Calu3 (cell line): ENCODE measurements around the gene DHRS12. TPM values are rescaled to one million over a fixed set of nuclear protein-coding genes. Genes with fewer than 3 reads are reported as not detected.

Source experiments
- BruUV-seq: library from RNA; stranded (reverse); fragments of 400-500 nt; replicated peaks from 2 replicates; lab custom pipeline; 2021; lab: Mats Ljungman, UMichigan
- CTCF ChIA-PET: fragments of 300-600 bp; sonication (Branson Sonifier 250); formaldehyde crosslinking; loops from one replicate; lab custom pipeline; 2022; ENCODE audit warnings: antibody characterized with exemption; lab: Charles Lee
- DNase-seq: peaks from one replicate; pipeline ENCODE4 v3.0.0; 2022
- H3K27ac Mint-ChIP-seq: one replicate; pipeline ENCODE4 v1.8.0; 2022; ENCODE audit warnings: mixed read lengths; ENCODE audit not compliant: unreplicated experiment
- H3K27me3 Mint-ChIP-seq: one replicate; pipeline ENCODE4 v1.8.0; 2022; ENCODE audit warnings: mixed read lengths; ENCODE audit not compliant: unreplicated experiment
- H3K36me3 Mint-ChIP-seq: one replicate; pipeline ENCODE4 v1.8.0; 2022; ENCODE audit warnings: mild to moderate bottlenecking, moderate library complexity, mixed read lengths; ENCODE audit not compliant: insufficient read depth, unreplicated experiment
- H3K4me1 Mint-ChIP-seq: one replicate; pipeline ENCODE4 v1.8.0; 2022; ENCODE audit warnings: mild to moderate bottlenecking, low read depth, mixed read lengths; ENCODE audit not compliant: unreplicated experiment
- H3K4me3 Mint-ChIP-seq: one replicate; pipeline ENCODE4 v1.8.0; 2022; ENCODE audit warnings: mild to moderate bottlenecking, low read depth, moderate library complexity, mixed read lengths; ENCODE audit not compliant: unreplicated experiment
- H3K9me3 Mint-ChIP-seq: one replicate; pipeline ENCODE4 v1.8.0; 2022; ENCODE audit warnings: low read depth, mixed read lengths; ENCODE audit not compliant: unreplicated experiment
- CTCF ChIP-seq: fragments of 200-600 bp; IDR thresholded peaks from one replicate; pipeline ENCODE4 v1.8.0; 2022; ENCODE audit warnings: antibody characterized with exemption; ENCODE audit not compliant: unreplicated experiment
- intact Hi-C: fragments of 100-400 bp; cut with micrococcal nuclease; formaldehyde crosslinking; loops from one replicate; pipeline ENCODE4 v1.10.0; 2022; ENCODE audit not compliant: unreplicated experiment
- total RNA-seq: library from RNA; stranded (reverse); gene quantifications from 2 replicates; pipeline ENCODE4 v1.2.3, GENCODE V29; 2022

The DHRS12 gene
- total RNA-seq, 1 experiment from 2014 or later, result 8.1 TPM

DNA sequence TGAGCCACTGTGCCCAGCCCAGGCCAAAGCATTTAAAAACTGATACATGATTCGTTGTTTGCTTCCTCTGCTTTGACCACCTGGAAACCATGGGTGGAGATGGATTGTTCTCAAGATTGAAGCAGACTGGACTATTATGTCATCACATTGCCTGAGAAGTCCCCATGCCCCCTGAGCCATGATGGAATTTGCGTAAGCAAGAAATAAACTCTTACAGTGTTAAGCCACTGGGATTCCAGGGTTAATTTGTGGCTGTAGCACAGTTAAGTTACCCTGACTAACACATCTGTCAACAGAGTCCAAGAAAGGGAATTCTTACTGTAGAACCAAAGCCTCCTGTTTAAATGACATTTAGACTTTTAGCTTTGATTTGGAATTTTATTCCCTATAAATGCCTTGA, 19.4 kb upstream of the DHRS12 start:
- CTCF ChIA-PET, result no interaction called here
- Mint-ChIP-seq H3K36me3 (no peaks in the 10 kb centered on the region), H3K4me1 (no peaks in the 10 kb centered on the region), H3K27me3 (peaks cover 54% of the 10 kb centered on the region), H3K9me3 (no peaks in the 10 kb centered on the region), H3K27ac (no peak overlapping the region), H3K4me3 (no peak overlapping the region)
- BruUV-seq, result no TSS peak
- intact Hi-C loops, result no loop called here
- no peak for TF ChIP-seq CTCF
- DNase-seq, result no peak

DNA sequence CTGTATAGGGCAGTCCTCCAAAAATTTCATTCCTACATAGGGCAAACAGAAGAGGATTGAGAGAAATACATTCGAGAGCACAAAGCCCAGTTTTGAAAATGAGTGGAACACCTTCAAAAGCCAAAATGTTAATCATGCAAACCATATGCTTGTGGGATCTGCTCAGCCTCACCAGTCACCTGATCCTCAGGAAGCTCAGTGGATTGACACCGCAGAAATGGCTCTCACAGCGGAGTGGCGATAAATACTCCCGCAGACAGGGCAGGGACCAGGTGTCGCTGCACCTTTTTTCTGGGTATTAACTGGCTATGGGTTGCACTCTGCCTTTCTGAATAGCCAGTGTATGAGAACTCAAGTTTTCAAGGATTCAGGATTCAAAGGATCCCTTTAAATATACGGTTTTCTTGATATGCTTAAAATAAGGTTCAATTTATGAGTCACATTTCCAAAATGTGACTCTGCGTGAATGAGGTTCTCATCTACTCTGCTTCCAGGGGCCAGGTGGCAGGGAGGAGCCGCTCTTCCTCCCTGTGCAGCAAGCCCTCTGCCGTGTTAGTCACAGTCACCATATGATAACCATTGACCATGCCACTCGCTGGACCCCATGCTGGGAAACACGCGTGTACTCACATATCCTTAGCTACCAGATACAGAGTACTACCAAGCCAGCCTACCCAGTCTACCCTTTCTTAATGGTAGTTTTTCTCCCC, 18.3 kb upstream of the DHRS12 start:
- intact Hi-C loops, result no loop called here
- TF ChIP-seq CTCF, result no peak
- Mint-ChIP-seq H3K27me3 (peaks cover 54% of the 10 kb centered on the region), H3K4me3 (no peak overlapping the region), H3K9me3 (no peaks in the 10 kb centered on the region), H3K4me1 (no peaks in the 10 kb centered on the region), H3K27ac (no peak overlapping the region), H3K36me3 (no peaks in the 10 kb centered on the region)
- BruUV-seq, result no TSS peak
- CTCF ChIA-PET, result no interaction called here
- DNase-seq, result no peak

DNA sequence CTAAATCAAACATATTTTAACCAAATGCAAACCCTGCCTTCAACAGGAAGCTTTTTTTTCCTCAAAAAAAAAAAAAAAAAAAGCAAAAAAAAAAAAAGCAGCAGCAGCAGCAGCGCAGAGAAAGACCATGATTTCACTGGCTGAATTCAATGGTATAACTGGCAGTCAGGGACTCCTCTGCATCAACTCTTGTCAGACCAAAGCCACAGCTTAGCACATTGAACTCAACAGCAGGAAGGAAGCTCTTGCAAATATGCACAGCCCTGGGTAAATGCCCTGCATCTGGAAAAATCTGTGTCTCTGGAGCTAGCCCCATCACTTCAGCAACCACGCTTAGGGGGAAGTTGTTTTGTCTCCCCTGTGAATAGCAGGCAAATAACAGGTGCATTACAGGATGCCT, 17.6 kb upstream of the DHRS12 start:
- BruUV-seq, result no TSS peak
- no peak for TF ChIP-seq CTCF
- no peak for DNase-seq
- no peaks in the 10 kb centered on the region for H3K4me1 Mint-ChIP-seq
- peaks cover 54% of the 10 kb centered on the region for H3K27me3 Mint-ChIP-seq
- CTCF ChIA-PET, result no interaction called here
- no peaks in the 10 kb centered on the region for H3K36me3 Mint-ChIP-seq
- no peak overlapping the region for H3K27ac Mint-ChIP-seq
- H3K9me3 Mint-ChIP-seq, result no peaks in the 10 kb centered on the region
- H3K4me3 Mint-ChIP-seq, result no peak overlapping the region
- intact Hi-C loops, result no loop called here

GRCh38 chr13:51820016-51820597, 16.1 kb upstream of the DHRS12 start:
- no peaks in the 10 kb centered on the region for H3K9me3 Mint-ChIP-seq
- no peaks in the 10 kb centered on the region for H3K36me3 Mint-ChIP-seq
- no peak overlapping the region for H3K4me3 Mint-ChIP-seq
- intact Hi-C loops, result no loop called here
- TF ChIP-seq CTCF, result no peak
- CTCF ChIA-PET, result no interaction called here
- no peak for DNase-seq
- H3K27me3 Mint-ChIP-seq, result peaks cover 57% of the 10 kb centered on the region
- no peak overlapping the region for H3K27ac Mint-ChIP-seq
- no TSS peak for BruUV-seq
- no peaks in the 10 kb centered on the region for H3K4me1 Mint-ChIP-seq
